Liver (tissue), 3 donors: ENCODE data around the gene PLA2G4E.

ENCODE experiments used
- ATF3 ChIP-seq: IDR thresholded peaks from 2 replicates; pipeline ENCODE4 v1.6.1; 2016; ENCODE audit warnings: antibody characterized with exemption
- CTCF ChIP-seq: fragments of 150-350 bp; IDR thresholded peaks from 2 replicates; pipeline ENCODE4 v1.5.1; 2017; ENCODE audit warnings: improper control_type of control experiment, low read depth, low read length; ENCODE audit not compliant: missing input control
- EGR1 ChIP-seq, 2 donors: IDR thresholded peaks; 2 replicates each; pipeline ENCODE4 v1.6.1; 2016 to 2018; ENCODE audit warnings: antibody characterized with exemption in 2 of 2, low read depth in 2 of 2
- GABPA ChIP-seq, 2 donors: IDR thresholded peaks in 1 of 2; conservative IDR thresholded peaks in 1 of 2; 2 replicates each; pipeline ENCODE4 v1.6.1; 2016; ENCODE audit warnings: antibody characterized with exemption in 2 of 2, mild to moderate bottlenecking in 1 of 2, moderate library complexity in 1 of 2
- HNF4G ChIP-seq: IDR thresholded peaks from 2 replicates; pipeline ENCODE4 v1.6.1; 2016; ENCODE audit warnings: antibody characterized with exemption
- JUND ChIP-seq, 2 donors: IDR thresholded peaks; 2 replicates each; pipeline ENCODE4 v1.6.1; 2016; ENCODE audit warnings: antibody characterized with exemption in 2 of 2
- MAX ChIP-seq: IDR thresholded peaks from 2 replicates; pipeline ENCODE4 v1.6.1; 2016; ENCODE audit warnings: antibody characterized with exemption
- RAD21 ChIP-seq, 2 donors: IDR thresholded peaks; 2 replicates each; pipeline ENCODE4 v1.6.1; 2016; ENCODE audit warnings: antibody characterized with exemption in 2 of 2, mild to moderate bottlenecking in 2 of 2
- REST ChIP-seq: IDR thresholded peaks from 2 replicates; pipeline ENCODE4 v1.6.1; 2016; ENCODE audit warnings: antibody characterized with exemption, mild to moderate bottlenecking
- SP1 ChIP-seq: IDR thresholded peaks from 2 replicates; pipeline ENCODE4 v1.6.1; 2018; ENCODE audit warnings: antibody characterized with exemption, mild to moderate bottlenecking
- TAF1 ChIP-seq: conservative IDR thresholded peaks from 2 replicates; pipeline ENCODE4 v1.6.1; 2016; ENCODE audit warnings: antibody characterized with exemption, mild to moderate bottlenecking
- YY1 ChIP-seq: IDR thresholded peaks from 2 replicates; pipeline ENCODE4 v1.6.1; 2016; ENCODE audit warnings: antibody characterized with exemption, mild to moderate bottlenecking
- ZBTB33 ChIP-seq: IDR thresholded peaks from 2 replicates; pipeline ENCODE4 v1.6.1; 2016; ENCODE audit warnings: antibody characterized with exemption
- donor health status: healthy.
- donor health status: healthy.

GRCh38 chr15:42012241-42012640 lies 8.6 kb downstream of the PLA2G4E start:
- TF ChIP-seq YY1 (no peak), TAF1 (no peak), CTCF (no peak), ZBTB33 (no peak), MAX (no peak), REST (no peak), JUND (IDR thresholded peaks at IDR 0.05) (no peak), GABPA (IDR thresholded peaks at IDR 0.05 in 1 of 2, conservative IDR thresholded peaks at IDR 0.05 in 1 of 2) (no peak), ATF3 (no peak), RAD21 (IDR thresholded peaks at IDR 0.05) (no peak), SP1 (no peak), HNF4G (no peak), EGR1 (IDR thresholded peaks at IDR 0.05; ENCODE audit: low read depth in 2 of 2) (no peak)
